Measurements from ENCODE around the gene EGLN1. TPM values are rescaled to one million over a fixed set of nuclear protein-coding genes. Genes with fewer than 3 reads are reported as not detected.

The EGLN1 gene
- total RNA-seq, 2 donors from 2014 or later = 36.6 to 79.1 TPM

GRCh38 chr1:231357831-231358354 is 64.2 kb downstream of the EGLN1 start:
- peak; percentile 59 for TF ChIP-seq CTCF (IDR thresholded peaks at IDR 0.05)
- no peaks in the 10 kb centered on the region for H3K27me3 ChIP-seq
- no peak overlapping the region for H3K4me3 ChIP-seq
- H3K27ac ChIP-seq = no peak overlapping the region
- intact Hi-C loops (cut with DNase I) = loop anchor here (2.0 to 10.0 kb wide), 2 partner anchors 177 to 233 kb away; no protein-coding TSS in a partner anchor
- H3K9ac ChIP-seq (ENCODE audit: low read depth in 2 of 2, low read length in 2 of 2) = no peak overlapping the region
- H3K9me3 ChIP-seq = no peaks in the 10 kb centered on the region
- no peaks in the 10 kb centered on the region for H3K36me3 ChIP-seq
- no peaks in the 10 kb centered on the region for H3K4me1 ChIP-seq
- DNase-seq = no peak

- no peaks in the 10 kb centered on the region for H3K4me1 ChIP-seq
- no peak overlapping the region for H3K4me3 ChIP-seq
- H3K27me3 ChIP-seq = no peaks in the 10 kb centered on the region
- no peaks in the 10 kb centered on the region for H3K36me3 ChIP-seq
- TF ChIP-seq CTCF (IDR thresholded peaks at IDR 0.05) = no peak
- no peak overlapping the region for H3K27ac ChIP-seq
- no peak overlapping the region for H3K9ac ChIP-seq (ENCODE audit: low read depth in 2 of 2, low read length in 2 of 2)
- no peak for DNase-seq
- intact Hi-C loops (cut with DNase I) = loop anchor here (2.0 to 10.0 kb wide), 2 partner anchors 178 to 234 kb away; no protein-coding TSS in a partner anchor
- H3K9me3 ChIP-seq = no peaks in the 10 kb centered on the region
These were observed 64.8 kb downstream of the EGLN1 start for GRCh38 chr1:231357187-231357772.

GRCh38 chr1:231355171-231355570 is 66.9 kb downstream of the EGLN1 start:
- no peak overlapping the region for H3K4me3 ChIP-seq
- intact Hi-C loops (cut with DNase I) = loop anchor here (10.0 kb wide), 1 partner anchor 180 kb away; no protein-coding TSS in a partner anchor
- no peak overlapping the region for H3K9ac ChIP-seq (ENCODE audit: low read depth in 2 of 2, low read length in 2 of 2)
- H3K4me1 ChIP-seq = no peaks in the 10 kb centered on the region
- DNase-seq = no peak
- H3K36me3 ChIP-seq = peaks cover 3% of the 10 kb centered on the region
- H3K9me3 ChIP-seq = no peaks in the 10 kb centered on the region
- no peak overlapping the region for H3K27ac ChIP-seq
- no peaks in the 10 kb centered on the region for H3K27me3 ChIP-seq
- no peak for TF ChIP-seq CTCF (IDR thresholded peaks at IDR 0.05)

GRCh38 chr1:231354330-231355020 is 67.6 kb downstream of the EGLN1 start:
- Histone ChIP-seq H3K36me3 (peaks cover 3% of the 10 kb centered on the region), H3K27me3 (no peaks in the 10 kb centered on the region), H3K9ac (ENCODE audit: low read depth in 2 of 2, low read length in 2 of 2) (no peak overlapping the region), H3K9me3 (no peaks in the 10 kb centered on the region), H3K4me3 (no peak overlapping the region), H3K27ac (no peak overlapping the region), H3K4me1 (no peaks in the 10 kb centered on the region)
- intact Hi-C loops (cut with DNase I) = loop anchor here (10.0 kb wide), 1 partner anchor 180 kb away; no protein-coding TSS in a partner anchor
- no peak for TF ChIP-seq CTCF (IDR thresholded peaks at IDR 0.05)
- DNase-seq = no peak

- no peak for TF ChIP-seq CTCF (IDR thresholded peaks at IDR 0.05)
- Histone ChIP-seq H3K9me3 (no peaks in the 10 kb centered on the region), H3K4me3 (no peak overlapping the region), H3K4me1 (no peaks in the 10 kb centered on the region), H3K36me3 (peaks cover 3% of the 10 kb centered on the region), H3K27me3 (no peaks in the 10 kb centered on the region), H3K27ac (no peak overlapping the region), H3K9ac (ENCODE audit: low read depth in 2 of 2, low read length in 2 of 2) (no peak overlapping the region)
- intact Hi-C loops (cut with DNase I) = loop anchor here (10.0 kb wide), 1 partner anchor 182 kb away; no protein-coding TSS in a partner anchor
- no peak for DNase-seq
These were observed 69.0 kb downstream of the EGLN1 start for GRCh38 chr1:231353086-231353485.
